SU-DHL-6 (cell line): Measurements from ENCODE around the gene THSD4.

ENCODE experiments used
- H2AFZ ChIP-seq: fragments of 200-600 bp; sonication (generic); 2 replicates; pipeline ENCODE4 v1.6.1; 2014; ENCODE audit warnings: low read depth, mild to moderate bottlenecking, moderate library complexity, mixed read lengths, antibody characterized with exemption, low read length; ENCODE audit not compliant: severe bottlenecking
- H3F3A ChIP-seq: fragments of 200-600 bp; shearing (Covaris generic); 2 replicates; pipeline ENCODE4 v1.6.0; 2016; ENCODE audit warnings: antibody characterized with exemption, mild to moderate bottlenecking; ENCODE audit not compliant: insufficient read depth
- H3K27ac ChIP-seq: fragments of 200-600 bp; sonication (generic); 2 replicates; pipeline ENCODE4 v1.5.1; 2016; ENCODE audit warnings: low read depth, mild to moderate bottlenecking, low read length, moderate library complexity, mixed read lengths
- H3K27me3 ChIP-seq: fragments of 200-600 bp; sonication (generic), shearing (Covaris generic); 2 replicates; pipeline ENCODE4 v1.6.0; 2014; ENCODE audit warnings: mild to moderate bottlenecking, low read length
- H3K36me3 ChIP-seq: fragments of 200-600 bp; sonication (generic); 2 replicates; pipeline ENCODE4 v1.6.1; 2014; ENCODE audit warnings: mild to moderate bottlenecking, low read length, mixed read lengths
- H3K4me2 ChIP-seq: fragments of 300-600, 200-600 bp; shearing (Covaris generic), sonication (generic); 2 replicates; pipeline ENCODE4 v1.6.0; 2014; ENCODE audit warnings: low read length, low read depth, mild to moderate bottlenecking; ENCODE audit not compliant: poor library complexity, severe bottlenecking
- H3K4me3 ChIP-seq: fragments of 200-600 bp; sonication (generic); 2 replicates; pipeline ENCODE4 v1.5.1; 2014; ENCODE audit warnings: antibody characterized with exemption, low read length, mild to moderate bottlenecking, mixed read lengths; ENCODE audit not compliant: insufficient read depth, poor library complexity, severe bottlenecking
- H3K79me2 ChIP-seq: fragments of 200-600 bp; sonication (generic); 2 replicates; pipeline ENCODE4 v1.6.1; 2014; ENCODE audit warnings: mild to moderate bottlenecking, low read length, moderate library complexity; ENCODE audit not compliant: insufficient read depth
- H3K9ac ChIP-seq: fragments of 200-600 bp; sonication (generic); 2 replicates; pipeline ENCODE4 v1.7.0; 2014; ENCODE audit warnings: mild to moderate bottlenecking, low read length
- H3K9me2 ChIP-seq: fragments of 200-600 bp; sonication (generic); replicated peaks from 2 replicates; pipeline ENCODE4 v1.6.1; 2014; ENCODE audit warnings: low read length; ENCODE audit not compliant: insufficient read depth
- H3K9me3 ChIP-seq: fragments of 200-600 bp; sonication (generic); 2 replicates; pipeline ENCODE4 v1.6.1; 2014; ENCODE audit warnings: low read length, mixed read lengths; ENCODE audit not compliant: insufficient read depth
- H4K20me1 ChIP-seq: fragments of 200-600 bp; sonication (generic); 2 replicates; pipeline ENCODE4 v1.6.1; 2014; ENCODE audit warnings: low read depth, mild to moderate bottlenecking, antibody characterized with exemption, low read length, moderate library complexity, mixed read lengths
- CTCF ChIP-seq: fragments of 200-600 bp; sonication (generic); IDR thresholded peaks from one replicate; pipeline ENCODE4 v1.5.1; 2017; ENCODE audit warnings: antibody characterized with exemption, mild to moderate bottlenecking, low read length, moderate library complexity; ENCODE audit not compliant: insufficient read depth, poor library complexity, severe bottlenecking
- EZH2phosphoT487 ChIP-seq: fragments of 200-600 bp; sonication (generic), shearing (Covaris generic); conservative IDR thresholded peaks from 2 replicates; pipeline ENCODE4 v1.6.1; 2018; ENCODE audit warnings: mild to moderate bottlenecking, antibody characterized with exemption, low read length, moderate library complexity, mixed read lengths

The THSD4 gene

GRCh38 chr15:71422530-71423259 lies 307.4 kb downstream of the THSD4 start:
- Histone ChIP-seq H3F3A (no peaks in the 10 kb centered on the region), H3K79me2 (no peaks in the 10 kb centered on the region), H3K27me3 (no peaks in the 10 kb centered on the region), H4K20me1 (no peaks in the 10 kb centered on the region), H3K4me2 (no peak overlapping the region), H3K9me2 (no peaks in the 10 kb centered on the region), H3K9ac (no peak overlapping the region), H3K27ac (no peak overlapping the region), H3K36me3 (no peaks in the 10 kb centered on the region), H2AFZ (no peak overlapping the region), H3K9me3 (no peaks in the 10 kb centered on the region), H3K4me3 (no peak overlapping the region)
- no peak for TF ChIP-seq CTCF
- no peak for TF ChIP-seq EZH2phosphoT487

DNA sequence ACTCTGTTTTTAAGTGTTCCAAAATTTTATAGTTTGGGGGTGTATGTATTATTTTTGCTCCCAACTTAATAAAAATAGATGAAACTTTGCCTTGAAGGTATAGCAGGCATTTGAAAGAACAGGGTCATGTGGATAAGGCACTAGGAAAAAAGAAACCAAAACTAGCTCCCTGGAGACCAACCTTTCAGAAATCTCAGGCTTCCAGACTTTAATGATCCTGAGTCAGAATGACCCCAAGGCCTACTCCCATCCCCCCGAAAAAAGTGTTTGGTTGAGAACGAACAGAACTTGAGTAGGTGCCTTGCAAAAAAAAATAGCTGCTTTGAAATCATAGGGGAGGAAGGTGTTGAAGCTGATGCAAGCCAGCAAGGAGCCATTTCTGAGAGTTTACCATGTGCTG lies 309.5 kb downstream of the THSD4 start:
- TF ChIP-seq EZH2phosphoT487 (no peak), CTCF (no peak)
- H3K4me2 ChIP-seq, result no peak overlapping the region
- H3K36me3 ChIP-seq, result no peaks in the 10 kb centered on the region
- H3K27me3 ChIP-seq, result no peaks in the 10 kb centered on the region
- no peak overlapping the region for H3K4me3 ChIP-seq
- H3F3A ChIP-seq, result no peaks in the 10 kb centered on the region
- H3K9ac ChIP-seq, result no peak overlapping the region
- no peak overlapping the region for H2AFZ ChIP-seq
- H3K9me2 ChIP-seq, result no peaks in the 10 kb centered on the region
- H3K79me2 ChIP-seq, result no peaks in the 10 kb centered on the region
- no peak overlapping the region for H3K27ac ChIP-seq
- no peaks in the 10 kb centered on the region for H3K9me3 ChIP-seq
- H4K20me1 ChIP-seq, result no peaks in the 10 kb centered on the region

DNA sequence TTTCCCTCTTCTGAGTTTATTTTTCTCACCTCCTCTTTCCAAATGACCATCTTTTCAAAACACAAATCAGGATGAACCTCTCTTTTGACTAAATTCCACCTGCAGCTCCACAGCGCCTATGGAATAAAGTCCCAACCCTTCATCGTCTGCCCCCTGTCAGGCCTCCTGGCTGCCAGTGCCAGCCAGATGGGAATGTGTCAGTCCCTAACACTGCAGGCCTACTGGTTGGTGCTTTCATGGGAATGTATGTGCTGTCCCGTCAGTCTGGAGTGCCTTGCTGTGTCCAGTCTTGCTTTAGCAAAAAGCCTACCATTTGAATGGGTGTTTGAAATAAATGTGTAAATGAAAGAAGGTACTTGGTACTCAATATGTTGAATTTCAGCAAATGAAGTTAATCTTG lies 310.1 kb downstream of the THSD4 start:
- Histone ChIP-seq H2AFZ (no peak overlapping the region), H3K36me3 (no peaks in the 10 kb centered on the region), H4K20me1 (no peaks in the 10 kb centered on the region), H3K79me2 (no peaks in the 10 kb centered on the region), H3K4me2 (no peak overlapping the region), H3K27ac (no peak overlapping the region), H3F3A (no peaks in the 10 kb centered on the region), H3K27me3 (no peaks in the 10 kb centered on the region), H3K4me3 (no peak overlapping the region), H3K9me3 (no peaks in the 10 kb centered on the region), H3K9ac (no peak overlapping the region), H3K9me2 (no peaks in the 10 kb centered on the region)
- TF ChIP-seq CTCF (no peak), EZH2phosphoT487 (no peak)

GRCh38 chr15:71426792-71427191 lies 311.5 kb downstream of the THSD4 start:
- Histone ChIP-seq H3K9me2 (no peaks in the 10 kb centered on the region), H3F3A (no peaks in the 10 kb centered on the region), H3K4me2 (no peak overlapping the region), H3K79me2 (no peaks in the 10 kb centered on the region), H3K9me3 (no peaks in the 10 kb centered on the region), H3K36me3 (no peaks in the 10 kb centered on the region), H3K9ac (no peak overlapping the region), H3K27me3 (no peaks in the 10 kb centered on the region), H3K27ac (no peak overlapping the region), H2AFZ (no peak overlapping the region), H3K4me3 (no peak overlapping the region), H4K20me1 (no peaks in the 10 kb centered on the region)
- TF ChIP-seq EZH2phosphoT487, result no peak
- TF ChIP-seq CTCF, result no peak
